Natural killer cell (primary cell): ENCODE results near the gene THRB. TPM values are rescaled to one million over a fixed set of nuclear protein-coding genes. Genes with fewer than 3 reads are reported as not detected.

ENCODE experiments used
- ATAC-seq, 3 donors: fragments of 150-1000 bp in 2 of 3; fragments of 200-7000 bp in 1 of 3; cut with Tn5 transposase; 1 replicate in 1 of 3; 2 replicates in 2 of 3; pipeline ENCODE4 v1.10.0; 2021; ENCODE audit warnings: mild to moderate bottlenecking in 2 of 3, moderate library complexity in 2 of 3
- DNase-seq, 2 donors: peaks; one replicate each; pipeline versions ENCODE4 v3.0.0 to v3.0.0-alpha.2; 2013 to 2021; ENCODE audit warnings: mixed read lengths in 1 of 2
- H3K27ac ChIP-seq: one replicate; pipeline ENCODE4 v1.5.1; 2013; ENCODE audit warnings: mild to moderate bottlenecking, low read length
- H3K27me3 ChIP-seq: one replicate; pipeline ENCODE4 v1.6.1; 2013; ENCODE audit warnings: low read length; ENCODE audit not compliant: control insufficient read depth, insufficient read depth
- H3K36me3 ChIP-seq: one replicate; pipeline ENCODE4 v1.6.1; 2013; ENCODE audit warnings: low read length; ENCODE audit not compliant: control insufficient read depth, insufficient read depth
- H3K4me1 ChIP-seq: one replicate; pipeline ENCODE4 v1.6.1; 2013; ENCODE audit warnings: low read length; ENCODE audit not compliant: control insufficient read depth, insufficient read depth
- H3K4me3 ChIP-seq: one replicate; pipeline ENCODE4 v1.5.1; 2013; ENCODE audit warnings: low read length
- H3K9me3 ChIP-seq: one replicate; pipeline ENCODE4 v1.6.1; 2013; ENCODE audit warnings: low read length; ENCODE audit not compliant: control insufficient read depth, insufficient read depth
- H3K27ac Mint-ChIP-seq, 2 donors: one replicate each; pipeline ENCODE4 v1.8.0; 2022; ENCODE audit warnings: mild to moderate bottlenecking in 2 of 2, mixed read lengths in 2 of 2, moderate library complexity in 1 of 2
- H3K27me3 Mint-ChIP-seq, 2 donors: one replicate each; pipeline ENCODE4 v1.8.0; 2022; ENCODE audit warnings: low read depth in 2 of 2, mixed read lengths in 2 of 2
- H3K36me3 Mint-ChIP-seq: one replicate; pipeline ENCODE4 v1.8.0; 2022; ENCODE audit warnings: mixed read lengths
- H3K4me1 Mint-ChIP-seq, 2 donors: one replicate each; pipeline ENCODE4 v1.8.0; 2022; ENCODE audit warnings: mixed read lengths in 2 of 2
- H3K4me3 Mint-ChIP-seq: one replicate; pipeline ENCODE4 v1.8.0; 2022; ENCODE audit warnings: mild to moderate bottlenecking, moderate library complexity, mixed read lengths
- H3K9me3 Mint-ChIP-seq, 2 donors: one replicate each; pipeline ENCODE4 v1.8.0; 2022; ENCODE audit warnings: mixed read lengths in 2 of 2
- WGBS: methylation state at CpG from one replicate; pipeline ENCODE4 v1.1.7; 2013; ENCODE audit warnings: missing lambda C conversion rate; ENCODE audit not compliant: insufficient coverage; 5-methylcytosine and 5-hydroxymethylcytosine counted together
- intact Hi-C: fragments of 100-400 bp; cut with micrococcal nuclease; formaldehyde crosslinking; loops from one replicate; pipeline ENCODE4 v1.14.2; 2022
- total RNA-seq, 4 donors: library from RNA; stranded (reverse); fragments of 120-200 nt in 1 of 4; gene quantifications; one replicate each; pipeline versions ENCODE4 v1.2.3 to v1.2.4, GENCODE V29; 2013 to 2022
- TF ChIP-seq, protein P1 (sequence below): fragments of 200-600 bp; IDR thresholded peaks from one replicate; pipeline ENCODE4 v1.8.0; 2022; ENCODE audit warnings: antibody characterized with exemption

The THRB gene
- total RNA-seq, 3 donors from 2014 or later (not counting 1 experiment from before 2014, with no cell fraction given) = 0.05 TPM; not detected in 2

DNA sequence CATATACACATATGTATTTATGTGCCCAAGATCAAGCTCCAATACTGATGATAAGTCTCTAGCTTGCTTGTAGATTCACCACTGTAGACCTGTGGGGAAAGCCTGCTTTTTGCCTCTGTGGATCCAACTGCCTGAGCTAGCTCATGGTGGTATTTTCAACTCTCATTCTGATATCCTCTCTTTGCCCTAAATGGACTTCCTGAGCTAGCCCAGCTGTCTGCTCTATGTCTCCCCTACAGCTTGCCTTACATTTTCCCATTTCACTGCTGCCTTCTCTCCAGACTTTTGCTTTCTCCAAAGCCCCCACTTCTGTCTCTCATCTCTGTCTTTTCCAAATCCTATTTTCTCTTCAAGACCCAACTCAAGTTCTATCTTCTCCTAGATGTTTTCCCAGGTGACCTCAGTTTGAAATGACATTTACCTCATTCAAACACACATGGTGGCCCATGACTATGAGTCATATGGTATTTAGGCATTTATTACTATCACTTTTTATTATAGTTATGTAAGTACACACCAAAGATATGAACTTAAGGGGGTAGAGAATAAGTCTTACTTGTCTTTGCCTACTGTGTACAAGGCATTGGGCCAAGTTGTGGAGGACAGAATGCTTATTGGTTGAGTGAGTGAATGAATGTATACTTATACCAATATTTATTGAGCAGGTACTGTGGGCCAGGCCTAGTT is 357.9 kb downstream of the THRB start:
- ATAC-seq = no peak
- TF ChIP-seq, protein P1, sequence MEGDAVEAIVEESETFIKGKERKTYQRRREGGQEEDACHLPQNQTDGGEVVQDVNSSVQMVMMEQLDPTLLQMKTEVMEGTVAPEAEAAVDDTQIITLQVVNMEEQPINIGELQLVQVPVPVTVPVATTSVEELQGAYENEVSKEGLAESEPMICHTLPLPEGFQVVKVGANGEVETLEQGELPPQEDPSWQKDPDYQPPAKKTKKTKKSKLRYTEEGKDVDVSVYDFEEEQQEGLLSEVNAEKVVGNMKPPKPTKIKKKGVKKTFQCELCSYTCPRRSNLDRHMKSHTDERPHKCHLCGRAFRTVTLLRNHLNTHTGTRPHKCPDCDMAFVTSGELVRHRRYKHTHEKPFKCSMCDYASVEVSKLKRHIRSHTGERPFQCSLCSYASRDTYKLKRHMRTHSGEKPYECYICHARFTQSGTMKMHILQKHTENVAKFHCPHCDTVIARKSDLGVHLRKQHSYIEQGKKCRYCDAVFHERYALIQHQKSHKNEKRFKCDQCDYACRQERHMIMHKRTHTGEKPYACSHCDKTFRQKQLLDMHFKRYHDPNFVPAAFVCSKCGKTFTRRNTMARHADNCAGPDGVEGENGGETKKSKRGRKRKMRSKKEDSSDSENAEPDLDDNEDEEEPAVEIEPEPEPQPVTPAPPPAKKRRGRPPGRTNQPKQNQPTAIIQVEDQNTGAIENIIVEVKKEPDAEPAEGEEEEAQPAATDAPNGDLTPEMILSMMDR = no peak
- Histone ChIP-seq H3K9me3 (no peaks in the 10 kb centered on the region), H3K36me3 (no peaks in the 10 kb centered on the region), H3K27me3 (no peaks in the 10 kb centered on the region), H3K4me1 (no peaks in the 10 kb centered on the region), H3K27ac (no peak overlapping the region), H3K4me3 (no peak overlapping the region)
- Mint-ChIP-seq H3K36me3 (no peaks in the 10 kb centered on the region), H3K9me3 (no peaks in the 10 kb centered on the region), H3K27ac (no peak overlapping the region), H3K4me1 (no peaks in the 10 kb centered on the region), H3K4me3 (no peak overlapping the region), H3K27me3 (no peaks in the 10 kb centered on the region)
- intact Hi-C loops = no loop called here
- no peak for DNase-seq

DNA sequence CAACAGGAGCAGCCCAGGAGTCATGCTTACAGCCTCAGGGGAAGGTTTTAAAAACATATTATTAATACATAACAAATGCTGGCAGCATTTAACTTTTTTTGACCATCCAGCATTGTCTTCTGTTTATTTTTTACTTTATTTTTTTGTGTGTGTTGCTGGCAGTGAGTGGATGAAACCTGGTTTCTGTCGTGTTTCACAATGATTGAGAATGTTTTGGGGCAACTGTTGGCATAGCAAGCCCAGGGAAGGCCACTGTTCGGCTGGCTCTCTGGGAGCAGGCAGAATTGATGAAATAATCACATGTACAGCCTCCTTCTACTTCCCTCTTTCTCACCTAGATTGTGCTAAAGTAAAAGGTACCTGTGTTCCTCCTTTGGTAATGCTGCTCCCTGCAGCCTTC is 359.4 kb downstream of the THRB start:
- no peaks in the 10 kb centered on the region for H3K9me3 Mint-ChIP-seq
- H3K4me3 ChIP-seq = no peak overlapping the region
- H3K4me1 Mint-ChIP-seq = no peaks in the 10 kb centered on the region
- DNase-seq = no peak
- H3K4me3 Mint-ChIP-seq = no peak overlapping the region
- no peak for ATAC-seq
- H3K27me3 ChIP-seq = no peaks in the 10 kb centered on the region
- H3K36me3 ChIP-seq = no peaks in the 10 kb centered on the region
- H3K9me3 ChIP-seq = no peaks in the 10 kb centered on the region
- no peaks in the 10 kb centered on the region for H3K36me3 Mint-ChIP-seq
- TF ChIP-seq, protein P1 = no peak
- no peaks in the 10 kb centered on the region for H3K4me1 ChIP-seq
- intact Hi-C loops = no loop called here
- WGBS = 84% methylated on average over 2 of the region's 2 CpGs
- no peak overlapping the region for H3K27ac ChIP-seq
- no peaks in the 10 kb centered on the region for H3K27me3 Mint-ChIP-seq
- no peak overlapping the region for H3K27ac Mint-ChIP-seq

DNA sequence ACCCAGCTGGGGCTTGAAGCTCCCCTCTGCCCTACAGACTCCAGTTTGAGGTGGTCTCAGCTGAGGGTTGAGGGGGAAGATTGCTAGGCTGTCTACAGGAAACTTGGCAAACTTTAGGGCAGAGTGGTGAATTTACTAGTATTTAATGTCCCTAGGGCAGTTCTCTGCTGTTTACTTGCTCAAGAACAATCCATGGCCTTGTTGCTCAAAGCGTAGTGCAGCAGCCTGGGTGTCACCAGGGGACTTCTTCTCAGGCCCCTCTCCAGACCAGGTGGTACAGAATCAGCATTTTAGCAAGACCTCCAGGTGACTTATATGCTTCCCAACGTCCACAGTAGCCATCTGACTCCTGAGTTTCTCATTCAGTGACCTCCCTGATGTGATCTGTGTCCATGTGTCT is 360.7 kb downstream of the THRB start:
- Mint-ChIP-seq H3K27me3 (no peaks in the 10 kb centered on the region), H3K4me1 (no peaks in the 10 kb centered on the region), H3K36me3 (no peaks in the 10 kb centered on the region), H3K9me3 (no peaks in the 10 kb centered on the region), H3K27ac (no peak overlapping the region), H3K4me3 (no peak overlapping the region)
- Histone ChIP-seq H3K27me3 (no peaks in the 10 kb centered on the region), H3K4me1 (no peaks in the 10 kb centered on the region), H3K27ac (no peak overlapping the region), H3K4me3 (no peak overlapping the region), H3K9me3 (no peaks in the 10 kb centered on the region), H3K36me3 (no peaks in the 10 kb centered on the region)
- WGBS = 73% methylated on average over 2 of the region's 2 CpGs
- TF ChIP-seq, protein P1 = no peak
- DNase-seq = no peak
- no peak for ATAC-seq
- intact Hi-C loops = no loop called here

DNA sequence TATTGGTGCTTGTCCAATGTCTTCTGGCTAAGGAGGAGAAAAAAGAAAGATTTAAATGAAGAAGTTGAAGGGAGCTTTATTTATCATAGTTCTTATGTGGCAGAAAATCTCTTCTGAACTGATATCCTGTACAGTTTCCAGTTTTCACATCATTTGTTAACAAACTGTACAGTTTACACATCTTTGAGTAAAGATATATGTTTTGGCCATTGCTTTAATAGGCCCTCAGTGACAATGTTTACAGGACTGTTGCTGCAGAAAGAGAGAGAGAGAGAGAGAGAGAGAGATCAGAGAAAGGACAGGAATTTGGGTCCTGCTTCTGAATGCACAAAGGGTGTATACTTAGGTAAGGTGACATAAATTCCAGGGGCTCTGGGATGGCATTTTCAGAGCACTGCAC is 361.2 kb downstream of the THRB start:
- ATAC-seq (no peak), DNase-seq (no peak)
- no peaks in the 10 kb centered on the region for H3K36me3 ChIP-seq
- no peaks in the 10 kb centered on the region for H3K9me3 ChIP-seq
- H3K27me3 Mint-ChIP-seq = no peaks in the 10 kb centered on the region
- H3K4me1 Mint-ChIP-seq = no peaks in the 10 kb centered on the region
- H3K27ac Mint-ChIP-seq = no peak overlapping the region
- no peak overlapping the region for H3K27ac ChIP-seq
- TF ChIP-seq, protein P1 = no peak
- no peaks in the 10 kb centered on the region for H3K36me3 Mint-ChIP-seq
- no peak overlapping the region for H3K4me3 ChIP-seq
- no peaks in the 10 kb centered on the region for H3K27me3 ChIP-seq
- H3K4me3 Mint-ChIP-seq = no peak overlapping the region
- H3K4me1 ChIP-seq = no peaks in the 10 kb centered on the region
- intact Hi-C loops = no loop called here
- no peaks in the 10 kb centered on the region for H3K9me3 Mint-ChIP-seq
